ENCODE measurements around the gene DCAF16.

Gene DCAF16

GRCh38 chr4:17785858-17786257 is 24.7 kb downstream of the DCAF16 start:
- in situ Hi-C loops (cut with MboI; ENCODE audit: low sequenced_read_pairs), result no loop called here

- in situ Hi-C loops (cut with MboI; ENCODE audit: low sequenced_read_pairs), result no loop called here
These were observed 29.0 kb downstream of the DCAF16 start, which contains the start of gene FAM184B for GRCh38 chr4:17781300-17782287. Gene FAM184B (minus strand): TSS chr4:17781621. CDS start chr4:17781299, 322 bp downstream.

- in situ Hi-C loops (cut with MboI; ENCODE audit: low sequenced_read_pairs), result no loop called here
These were observed 29.9 kb downstream of the DCAF16 start for GRCh38 chr4:17780501-17781299.

- in situ Hi-C loops (cut with MboI; ENCODE audit: low sequenced_read_pairs), result no loop called here
These were observed 32.1 kb downstream of the DCAF16 start for GRCh38 chr4:17778431-17778830.

GRCh38 chr4:17773135-17773698 is 37.3 kb downstream of the DCAF16 start:
- in situ Hi-C loops (cut with MboI; ENCODE audit: low sequenced_read_pairs), result no loop called here

- in situ Hi-C loops (cut with MboI; ENCODE audit: low sequenced_read_pairs), result no loop called here
These were observed 39.2 kb downstream of the DCAF16 start for GRCh38 chr4:17771284-17771908.

GRCh38 chr4:17770845-17771244 is 39.7 kb downstream of the DCAF16 start:
- in situ Hi-C loops (cut with MboI; ENCODE audit: low sequenced_read_pairs), result no loop called here

GRCh38 chr4:17769406-17770174 is 41.0 kb downstream of the DCAF16 start:
- in situ Hi-C loops (cut with MboI; ENCODE audit: low sequenced_read_pairs), result no loop called here

GRCh38 chr4:17766826-17767458 is 43.6 kb downstream of the DCAF16 start:
- in situ Hi-C loops (cut with MboI; ENCODE audit: low sequenced_read_pairs), result no loop called here

GRCh38 chr4:17765514-17766286 is 44.9 kb downstream of the DCAF16 start:
- in situ Hi-C loops (cut with MboI; ENCODE audit: low sequenced_read_pairs), result no loop called here

- in situ Hi-C loops (cut with MboI; ENCODE audit: low sequenced_read_pairs), result no loop called here
These were observed 46.6 kb downstream of the DCAF16 start for GRCh38 chr4:17763931-17764330.

GRCh38 chr4:17763416-17763815 is 47.1 kb downstream of the DCAF16 start:
- in situ Hi-C loops (cut with MboI; ENCODE audit: low sequenced_read_pairs), result no loop called here

- in situ Hi-C loops (cut with MboI; ENCODE audit: low sequenced_read_pairs), result no loop called here
These were observed 47.8 kb downstream of the DCAF16 start for GRCh38 chr4:17762726-17763125.

GRCh38 chr4:17761062-17761461 is 49.5 kb downstream of the DCAF16 start:
- in situ Hi-C loops (cut with MboI; ENCODE audit: low sequenced_read_pairs), result no loop called here

- in situ Hi-C loops (cut with MboI; ENCODE audit: low sequenced_read_pairs), result no loop called here
These were observed 49.9 kb downstream of the DCAF16 start for GRCh38 chr4:17760626-17761025.

- in situ Hi-C loops (cut with MboI; ENCODE audit: low sequenced_read_pairs), result no loop called here
These were observed 52.1 kb downstream of the DCAF16 start for GRCh38 chr4:17758485-17758884.

- in situ Hi-C loops (cut with MboI; ENCODE audit: low sequenced_read_pairs), result no loop called here
These were observed 52.9 kb downstream of the DCAF16 start for GRCh38 chr4:17757621-17758020.

- in situ Hi-C loops (cut with MboI; ENCODE audit: low sequenced_read_pairs), result no loop called here
These were observed 56.9 kb downstream of the DCAF16 start for GRCh38 chr4:17753646-17754045.

All from hTERT RPE-1 (cell line).